ENCODE results near the gene ALG12.

- TF ChIP-seq CTCF (IDR thresholded peaks at IDR 0.05; ENCODE audit: poor library complexity, severe bottlenecking) (no peak), POLR2AphosphoS5 (IDR thresholded peaks at IDR 0.05) (no peak), EZH2 (IDR thresholded peaks at IDR 0.05; ENCODE audit: borderline replicate concordance, insufficient read depth, low read length, poor library complexity, severe bottlenecking) (no peak), RAD21 (conservative IDR thresholded peaks at IDR 0.05) (no peak), REST (IDR thresholded peaks at IDR 0.05; ENCODE audit: borderline replicate concordance) (no peak), TAF1 (IDR thresholded peaks at IDR 0.05; ENCODE audit: low read depth) (no peak), SMC3 (conservative IDR thresholded peaks at IDR 0.05; ENCODE audit: poor library complexity) (no peak)
Observed at GRCh38 chr22:49958931-49959781, 40.9 kb upstream of the ALG12 start.

Measured in neural cell (in vitro differentiated cells).